ENCODE results near the gene SPOCK2. TPM values are rescaled to one million over a fixed set of nuclear protein-coding genes. Genes with fewer than 3 reads are reported as not detected.

SPOCK2 gene
- total and polyA plus RNA-seq, 8 donors = 0.59 to 2.1 (median 1.6) TPM

DNA sequence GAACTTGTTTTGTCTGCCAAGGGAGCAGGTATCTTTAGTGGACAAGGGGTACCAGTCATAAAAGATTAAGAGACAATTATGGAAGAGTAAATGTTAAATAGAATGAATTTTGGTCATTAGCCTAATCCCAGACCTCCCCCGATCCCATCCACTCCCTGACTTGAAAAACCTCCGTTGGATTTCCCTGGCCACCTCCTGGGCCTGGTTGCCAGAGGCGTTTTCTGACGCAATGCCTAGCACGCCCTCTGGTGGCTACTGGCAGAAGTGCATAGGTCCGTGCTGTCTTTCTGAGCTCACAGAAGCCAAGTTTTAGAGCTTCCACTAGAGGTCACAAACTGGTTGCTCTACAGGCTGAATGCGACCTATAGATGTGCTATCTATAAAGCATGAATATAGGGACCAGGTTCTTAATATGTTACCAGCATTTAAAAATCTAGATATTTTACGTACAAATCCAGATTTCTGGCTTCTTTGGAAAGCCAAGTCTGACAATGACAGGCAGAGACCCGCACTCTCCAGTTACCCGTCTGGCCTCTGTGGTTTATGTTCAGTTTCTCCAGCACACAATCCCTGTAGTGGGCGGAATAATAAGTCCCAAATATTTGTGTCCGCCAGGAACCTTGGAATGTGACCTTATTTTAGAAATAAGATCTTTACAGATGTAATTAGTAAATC, 39.8 kb downstream of the SPOCK2 start:
- Histone ChIP-seq H3K27ac (no peak overlapping the region), H3K27me3 (no peaks in the 10 kb centered on the region), H3K36me3 (no peaks in the 10 kb centered on the region), H3K4me1 (no peaks in the 10 kb centered on the region), H3K4me3 (no peak overlapping the region), H3K9me3 (no peaks in the 10 kb centered on the region)
- FAIRE-seq (peak; percentile 86), ATAC-seq (peak; percentile 89 to 98 (median 94)), DNase-seq (peak; percentile 85 to 97 (median 93))
- WGBS, 2 donors = 23 to 26% methylated on average over 12 of the region's 12 CpGs
- intact Hi-C loops (cut with DNase I) = loop anchor here in 1 of 3 donors (10.0 kb wide), 1 partner anchor 94 kb away; no protein-coding TSS in a partner anchor
- TF ChIP-seq, protein P1, sequence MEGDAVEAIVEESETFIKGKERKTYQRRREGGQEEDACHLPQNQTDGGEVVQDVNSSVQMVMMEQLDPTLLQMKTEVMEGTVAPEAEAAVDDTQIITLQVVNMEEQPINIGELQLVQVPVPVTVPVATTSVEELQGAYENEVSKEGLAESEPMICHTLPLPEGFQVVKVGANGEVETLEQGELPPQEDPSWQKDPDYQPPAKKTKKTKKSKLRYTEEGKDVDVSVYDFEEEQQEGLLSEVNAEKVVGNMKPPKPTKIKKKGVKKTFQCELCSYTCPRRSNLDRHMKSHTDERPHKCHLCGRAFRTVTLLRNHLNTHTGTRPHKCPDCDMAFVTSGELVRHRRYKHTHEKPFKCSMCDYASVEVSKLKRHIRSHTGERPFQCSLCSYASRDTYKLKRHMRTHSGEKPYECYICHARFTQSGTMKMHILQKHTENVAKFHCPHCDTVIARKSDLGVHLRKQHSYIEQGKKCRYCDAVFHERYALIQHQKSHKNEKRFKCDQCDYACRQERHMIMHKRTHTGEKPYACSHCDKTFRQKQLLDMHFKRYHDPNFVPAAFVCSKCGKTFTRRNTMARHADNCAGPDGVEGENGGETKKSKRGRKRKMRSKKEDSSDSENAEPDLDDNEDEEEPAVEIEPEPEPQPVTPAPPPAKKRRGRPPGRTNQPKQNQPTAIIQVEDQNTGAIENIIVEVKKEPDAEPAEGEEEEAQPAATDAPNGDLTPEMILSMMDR (IDR thresholded peaks at IDR 0.05) = peak; percentile 96 to 100 (median 98)

DNA sequence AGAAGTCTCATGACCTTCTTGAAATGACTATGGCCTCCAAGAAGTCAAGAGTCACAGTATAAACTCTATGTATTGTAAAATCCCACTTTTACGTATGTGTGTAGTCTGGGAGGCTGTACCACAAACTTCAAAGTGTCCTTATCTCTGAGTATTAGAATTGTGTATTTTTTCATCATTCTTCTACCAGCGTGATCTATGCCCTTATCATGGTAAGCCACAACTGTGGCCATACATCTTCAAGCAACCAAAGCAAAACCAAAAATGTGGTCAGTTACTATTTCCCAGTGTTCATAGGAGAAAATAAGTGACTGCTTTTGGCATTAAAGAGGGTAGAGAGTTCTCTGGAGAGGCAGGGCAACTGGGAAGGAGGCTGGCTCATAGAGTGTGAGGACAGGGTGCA, 42.8 kb downstream of the SPOCK2 start:
- Histone ChIP-seq H3K4me1 (no peaks in the 10 kb centered on the region), H3K27me3 (no peaks in the 10 kb centered on the region), H3K36me3 (no peaks in the 10 kb centered on the region), H3K27ac (no peak overlapping the region), H3K9me3 (no peaks in the 10 kb centered on the region), H3K4me3 (no peak overlapping the region)
- TF ChIP-seq, protein P1 (IDR thresholded peaks at IDR 0.05) = no peak
- intact Hi-C loops (cut with DNase I) = loop anchor here in 1 of 3 donors (10.0 kb wide), 1 partner anchor 91 kb away; no protein-coding TSS in a partner anchor
- 85 to 87% methylated on average over 2 of the region's 2 CpGs for WGBS, 2 donors
- ATAC-seq (no peak), DNase-seq (no peak), FAIRE-seq (no peak)

DNA sequence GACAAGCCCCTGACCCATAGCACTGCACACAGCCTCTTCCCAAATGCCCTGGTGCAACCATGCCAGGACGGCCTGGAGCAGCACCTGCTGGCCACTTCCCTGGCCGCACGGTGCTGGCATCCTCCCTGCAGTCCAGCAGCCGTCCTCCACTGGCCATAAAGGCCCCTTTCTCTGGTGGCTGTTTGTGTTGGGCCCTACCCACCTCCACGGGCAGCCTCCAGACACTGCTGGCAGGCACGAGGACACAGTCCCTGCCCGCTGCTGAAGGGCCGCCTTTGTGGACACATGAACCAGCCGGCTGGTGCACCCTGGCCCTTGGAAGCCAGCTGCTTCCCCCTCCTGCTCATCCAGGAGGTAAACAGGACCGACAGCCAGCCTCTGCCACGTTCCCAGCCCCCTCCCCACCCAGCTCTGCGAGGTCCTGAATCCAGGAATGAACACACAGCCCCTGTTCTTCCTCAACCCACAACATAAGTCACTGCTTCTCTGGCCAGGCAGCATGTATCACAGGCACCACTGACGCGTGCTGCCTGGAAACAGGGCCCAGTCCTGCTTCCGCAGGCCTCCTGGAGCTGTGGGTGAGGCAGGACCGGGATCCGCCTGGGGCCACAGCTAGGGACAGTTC, 43.8 kb downstream of the SPOCK2 start:
- Histone ChIP-seq H3K27ac (peak overlapping the region; percentile 20 to 64 (median 34)), H3K4me3 (no peak overlapping the region), H3K4me1 (no peaks in the 10 kb centered on the region), H3K27me3 (no peaks in the 10 kb centered on the region), H3K9me3 (no peaks in the 10 kb centered on the region), H3K36me3 (no peaks in the 10 kb centered on the region)
- 49 to 50% methylated on average over 17 of the region's 17 CpGs for WGBS, 2 donors
- FAIRE-seq = no peak
- intact Hi-C loops (cut with DNase I) = loop anchor here in 2 of 3 donors (5.0 to 10.0 kb wide), 2 partner anchors 90 to 142 kb away; no protein-coding TSS in a partner anchor
- TF ChIP-seq, protein P1 (IDR thresholded peaks at IDR 0.05) = peak in 1 of 4 donors; percentile 12
- ATAC-seq = peak; percentile 34 to 64 (median 58)
- DNase-seq = peak in 3 of 6 donors; percentile 30 to 76 (median 52)

DNA sequence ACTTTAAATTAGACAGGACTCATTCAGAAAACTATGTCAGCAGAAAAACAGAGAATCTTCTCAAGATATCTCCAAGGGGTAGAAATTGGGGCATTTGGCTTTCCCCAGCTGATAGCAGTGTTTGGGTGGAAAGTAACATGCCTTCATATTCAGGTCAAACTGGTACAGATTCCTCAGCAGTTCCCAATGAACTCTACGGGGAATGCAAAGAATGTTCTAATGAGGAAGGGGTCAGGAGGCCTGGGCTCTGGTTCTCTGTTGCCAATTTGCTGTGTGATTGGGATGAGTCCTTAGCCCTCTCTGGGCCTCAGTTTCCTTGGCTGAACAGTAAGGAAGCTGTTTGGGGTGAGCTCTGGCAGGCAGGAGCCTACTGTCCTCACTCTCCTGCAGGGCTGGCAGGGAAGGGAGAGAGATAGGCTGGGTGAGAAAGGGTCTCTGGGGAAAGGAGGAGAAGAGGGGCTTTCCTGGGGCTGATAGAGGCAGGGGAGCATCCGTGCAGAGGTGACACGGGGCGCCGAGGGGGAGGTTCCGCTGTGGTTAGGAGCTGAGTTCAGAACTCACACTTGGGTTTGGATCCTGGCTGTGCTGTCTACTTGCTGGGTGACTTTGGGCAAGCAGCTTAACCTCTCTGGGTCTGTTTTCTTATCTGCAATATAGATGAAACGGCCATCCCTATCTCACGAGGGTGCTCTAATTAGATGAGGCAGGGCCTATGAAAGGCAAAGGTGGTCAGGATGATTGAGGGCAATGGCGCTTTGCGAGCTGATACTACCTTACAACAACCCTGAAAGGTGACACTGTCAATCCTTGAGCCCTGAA, 45.1 kb downstream of the SPOCK2 start:
- intact Hi-C loops (cut with DNase I) = loop anchor here in 2 of 3 donors (5.0 to 10.0 kb wide), 2 partner anchors 88 to 141 kb away; no protein-coding TSS in a partner anchor
- 80 to 84% methylated on average over 10 of the region's 10 CpGs for WGBS, 2 donors
- Histone ChIP-seq H3K9me3 (no peaks in the 10 kb centered on the region), H3K4me3 (no peak overlapping the region), H3K36me3 (no peaks in the 10 kb centered on the region), H3K4me1 (no peaks in the 10 kb centered on the region), H3K27ac (no peak overlapping the region), H3K27me3 (no peaks in the 10 kb centered on the region)
- no peak for FAIRE-seq
- no peak for DNase-seq
- TF ChIP-seq, protein P1 (IDR thresholded peaks at IDR 0.05) = no peak
- ATAC-seq = peak in 1 of 4 donors; percentile 20
